WTC11 (cell line): Measurements from ENCODE around the gene KRTAP5-9.
"Not testable (repeated sequence)": the region's sequence is repeated elsewhere in the genome, so short reads cannot be mapped to it uniquely, and the experiment has no call there.

Experiments used
- CREB1 ChIP-seq: sonication (generic); formaldehyde crosslinking; IDR thresholded peaks from 2 replicates; pipeline ENCODE4 v1.8.0; 2023; ENCODE audit warnings: mild to moderate bottlenecking, missing genetic modification reagents
- CTCF ChIP-seq: fragments of 200-600 bp; IDR thresholded peaks from 2 replicates; pipeline ENCODE4 v1.8.0; 2022; ENCODE audit warnings: antibody characterized with exemption
- FOXP1 ChIP-seq: sonication (generic); formaldehyde crosslinking; IDR thresholded peaks from 2 replicates; pipeline ENCODE4 v1.8.0; 2022; ENCODE audit warnings: missing genetic modification reagents, mild to moderate bottlenecking, moderate library complexity, borderline replicate concordance
- NR1H2 ChIP-seq: sonication (generic); formaldehyde crosslinking; IDR thresholded peaks from 2 replicates; pipeline ENCODE4 v1.9.0; 2021; ENCODE audit warnings: mild to moderate bottlenecking, moderate library complexity, missing genetic modification reagents
- TP53 ChIP-seq: sonication (generic); formaldehyde crosslinking; IDR thresholded peaks from 2 replicates; pipeline ENCODE4 v1.8.1; 2023; ENCODE audit warnings: mild to moderate bottlenecking, missing genetic modification reagents

GRCh38 chr11:71585673-71586072 lies 37.5 kb downstream of the KRTAP5-9 start:
- TF ChIP-seq CREB1 (CRISPR knock-in tag); CTCF; NR1H2 (CRISPR knock-in tag); TP53; FOXP1 (CRISPR knock-in tag): not testable (repeated sequence)
